GM18526 (cell line): ENCODE results near the gene IVD.

Experiments used
- POLR2A ChIP-seq: IDR thresholded peaks from 3 replicates; pipeline ENCODE4 v1.6.1; 2011; ENCODE audit not compliant: insufficient read length; ENCODE audit errors: extremely low read depth

Gene IVD

GRCh38 chr15:40452296-40453090 lies 46.9 kb downstream of the IVD start:
- TF ChIP-seq POLR2A: no peak

- TF ChIP-seq POLR2A: no peak
Observed at GRCh38 chr15:40454904-40455391, 49.4 kb downstream of the IVD start.

- no peak for TF ChIP-seq POLR2A
Observed at GRCh38 chr15:40456299-40456712, 50.7 kb downstream of the IVD start.

GRCh38 chr15:40456738-40457137 lies 51.1 kb downstream of the IVD start:
- TF ChIP-seq POLR2A: no peak

GRCh38 chr15:40458495-40459371 lies 53.1 kb downstream of the IVD start:
- TF ChIP-seq POLR2A: no peak

- no peak for TF ChIP-seq POLR2A
Observed at GRCh38 chr15:40459391-40460015, 53.9 kb downstream of the IVD start.

- TF ChIP-seq POLR2A: no peak
Observed at GRCh38 chr15:40460404-40460803, 54.8 kb downstream of the IVD start.

- TF ChIP-seq POLR2A: no peak
Observed at GRCh38 chr15:40461958-40462357, 56.4 kb downstream of the IVD start.

- TF ChIP-seq POLR2A: no peak
Observed at GRCh38 chr15:40463279-40463678, 57.7 kb downstream of the IVD start.

GRCh38 chr15:40463886-40464545 lies 58.4 kb downstream of the IVD start:
- no peak for TF ChIP-seq POLR2A

- no peak for TF ChIP-seq POLR2A
Observed at GRCh38 chr15:40464595-40465185, 59.1 kb downstream of the IVD start.

GRCh38 chr15:40465939-40466338 lies 60.3 kb downstream of the IVD start:
- TF ChIP-seq POLR2A: no peak

GRCh38 chr15:40466426-40467260 lies 61.0 kb downstream of the IVD start:
- no peak for TF ChIP-seq POLR2A

GRCh38 chr15:40467261-40467615 lies 61.6 kb downstream of the IVD start:
- no peak for TF ChIP-seq POLR2A
